Panc1 (cell line): Measurements from ENCODE around the gene SERPINA12. TPM values are rescaled to one million over a fixed set of nuclear protein-coding genes. Genes with fewer than 3 reads are reported as not detected.

Experiments used
- ATAC-seq: fragments of 200-7000 bp; cut with Tn5 transposase; 2 replicates; pipeline ENCODE4 v1.9.1; 2020; ENCODE audit warnings: mild to moderate bottlenecking, moderate library complexity
- BruUV-seq: library from RNA; stranded (reverse); fragments of 400-500 nt; replicated peaks from 2 replicates; lab custom pipeline; 2021; lab: Mats Ljungman, UMichigan
- CTCF ChIA-PET: fragments of 300-600 bp; sonication (Branson Sonifier 250); formaldehyde crosslinking; loops from one replicate; lab custom pipeline; 2022; ENCODE audit warnings: antibody characterized with exemption; lab: Charles Lee
- POLR2A ChIA-PET: fragments of 300-600 bp; sonication (Branson Sonifier 250); formaldehyde crosslinking; loops from one replicate; lab custom pipeline; 2022; ENCODE audit warnings: antibody characterized with exemption; lab: Charles Lee
- DNase-seq: peaks from one replicate; pipeline ENCODE4 v3.0.0-alpha.2; 2010; ENCODE audit warnings: low read depth, low spot score
- H3K27ac ChIP-seq: 2 replicates; pipeline ENCODE4 v1.5.1; 2011; ENCODE audit warnings: mild to moderate bottlenecking, low read length, inconsistent platforms
- H3K27me3 ChIP-seq: fragments of 200-500 bp; sonication (Bioruptor generic); 2 replicates; pipeline ENCODE4 v1.6.0; 2014; ENCODE audit warnings: low read length, inconsistent platforms; ENCODE audit not compliant: control insufficient read depth, insufficient read depth
- H3K36me3 ChIP-seq: fragments of 200-500 bp; sonication (Bioruptor generic); 2 replicates; pipeline ENCODE4 v1.5.1; 2014; ENCODE audit warnings: inconsistent platforms, mild to moderate bottlenecking, low read length, moderate library complexity; ENCODE audit not compliant: control insufficient read depth, insufficient read depth
- H3K4me1 ChIP-seq: 2 replicates; pipeline ENCODE4 v1.5.1; 2011; ENCODE audit warnings: inconsistent platforms, mild to moderate bottlenecking, low read length, moderate library complexity; ENCODE audit not compliant: control insufficient read depth, insufficient read depth
- H3K4me3 ChIP-seq, 2 experiments: 2 replicates each; pipeline ENCODE4 v1.5.1; 2011 to 2012; ENCODE audit warnings: low read depth in 2 of 2, low read length in 2 of 2, mild to moderate bottlenecking in 2 of 2, inconsistent platforms in 1 of 2, moderate library complexity in 1 of 2
- H3K9me3 ChIP-seq: fragments of 200-500 bp; sonication (Bioruptor generic); 2 replicates; pipeline ENCODE4 v1.5.1; 2014; ENCODE audit warnings: low read depth, mild to moderate bottlenecking, inconsistent platforms, low read length, moderate library complexity; ENCODE audit not compliant: control insufficient read depth, insufficient read depth
- POLR2AphosphoS5 ChIP-seq: IDR thresholded peaks from 2 replicates; pipeline ENCODE4 v1.6.1; 2012; ENCODE audit warnings: mild to moderate bottlenecking, low read depth, low read length, moderate library complexity
- SIN3A ChIP-seq: IDR thresholded peaks from 2 replicates; pipeline ENCODE4 v1.6.1; 2012; ENCODE audit warnings: low read depth, mild to moderate bottlenecking, low read length, moderate library complexity, borderline replicate concordance; ENCODE audit not compliant: insufficient read depth
- in situ Hi-C: cut with HindIII; loops from 2 replicates; pipeline ENCODE4 v1.10.0; 2016; ENCODE audit warnings: low sequenced_read_pairs, low pct_unique_long_range_greater_than_20kb
- intact Hi-C: fragments of 100-400 bp; cut with micrococcal nuclease; formaldehyde crosslinking; loops from one replicate; pipeline ENCODE4 v1.10.0; 2022; ENCODE audit not compliant: unreplicated experiment
- total RNA-seq: library from RNA; stranded (reverse); gene quantifications from one replicate; pipeline ENCODE4 v1.2.1, GENCODE V29; 2021; ENCODE audit not compliant: unreplicated experiment
- TF ChIP-seq, protein P1 (sequence below): fragments of 450-650 bp; IDR thresholded peaks from 2 replicates; pipeline ENCODE4 v1.5.1; 2017; ENCODE audit warnings: mild to moderate bottlenecking
- TF ChIP-seq, protein P2 (sequence below), 2 experiments: IDR thresholded peaks; 2 replicates each; pipeline ENCODE4 v1.6.1; 2011 to 2012; ENCODE audit warnings: low read depth in 2 of 2, control low read depth in 1 of 2, low read length in 1 of 2, mild to moderate bottlenecking in 1 of 2, moderate library complexity in 1 of 2; ENCODE audit not compliant: insufficient read depth in 1 of 2

The SERPINA12 gene
- total RNA-seq, 1 experiment from 2014 or later, result not detected

DNA sequence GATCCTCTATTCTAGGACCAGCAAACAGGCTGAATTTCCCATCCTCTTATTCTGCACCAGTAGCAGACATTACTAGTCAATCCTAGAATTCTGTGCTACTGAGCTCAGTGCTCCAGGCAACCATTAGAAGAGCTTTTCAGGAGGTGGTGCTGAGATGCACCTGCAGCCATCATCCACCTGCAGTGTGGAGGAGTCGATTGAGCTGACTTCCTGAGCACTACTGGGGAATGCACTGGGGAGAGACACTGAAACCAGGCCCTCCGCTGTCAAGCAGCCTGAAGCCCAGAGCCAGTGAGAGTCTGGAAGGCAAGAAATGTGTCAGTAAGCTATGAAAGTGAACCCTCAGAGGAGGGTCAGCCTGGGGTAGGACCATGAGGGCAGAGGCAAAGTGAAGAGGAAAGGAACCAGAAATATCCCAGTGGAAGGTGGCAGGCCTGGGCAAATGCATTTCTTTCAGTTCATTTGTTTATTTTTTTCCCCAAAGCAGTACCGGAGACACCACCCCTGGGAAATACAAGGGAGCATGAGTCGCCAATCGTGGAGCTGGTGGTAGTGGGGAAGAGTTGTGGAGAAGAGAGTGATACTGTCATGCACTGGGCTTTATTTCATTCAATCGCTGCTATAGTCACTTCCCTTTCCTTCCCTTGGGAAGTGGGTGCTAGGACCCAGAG, 28.9 kb upstream of the SERPINA12 start:
- no peaks in the 10 kb centered on the region for H3K27me3 ChIP-seq
- CTCF ChIA-PET, result interaction anchor here (0.6 kb wide), 2 partner anchors 100 to 104 kb away, joined by 3 to 4 read pairs; no protein-coding TSS in a partner anchor
- ATAC-seq, result no peak

DNA sequence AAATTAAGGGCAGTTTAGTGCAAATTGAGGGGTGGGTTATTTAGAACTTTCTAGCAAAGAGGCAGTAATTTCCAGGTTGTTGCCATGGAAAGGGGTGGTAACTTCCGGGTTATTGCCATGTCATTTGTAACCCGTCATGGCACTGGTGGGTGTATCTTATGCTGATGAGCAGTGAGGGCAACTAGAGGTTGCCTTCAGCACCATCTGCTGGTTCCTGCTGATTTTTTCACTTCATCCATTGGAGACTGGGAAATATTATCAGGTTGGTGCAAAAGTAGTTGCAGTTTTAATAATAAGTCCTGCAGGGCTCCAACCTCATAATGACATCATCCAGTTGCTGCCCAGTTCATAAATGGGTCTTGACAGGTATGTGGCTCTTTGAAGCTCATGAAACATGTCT, 27.6 kb upstream of the SERPINA12 start:
- Histone ChIP-seq H3K9me3 (no peaks in the 10 kb centered on the region), H3K36me3 (no peaks in the 10 kb centered on the region), H3K4me1 (no peaks in the 10 kb centered on the region), H3K4me3 (no peak overlapping the region), H3K27ac (no peak overlapping the region), H3K27me3 (no peaks in the 10 kb centered on the region)
- no TSS peak for BruUV-seq
- TF ChIP-seq, protein P1, sequence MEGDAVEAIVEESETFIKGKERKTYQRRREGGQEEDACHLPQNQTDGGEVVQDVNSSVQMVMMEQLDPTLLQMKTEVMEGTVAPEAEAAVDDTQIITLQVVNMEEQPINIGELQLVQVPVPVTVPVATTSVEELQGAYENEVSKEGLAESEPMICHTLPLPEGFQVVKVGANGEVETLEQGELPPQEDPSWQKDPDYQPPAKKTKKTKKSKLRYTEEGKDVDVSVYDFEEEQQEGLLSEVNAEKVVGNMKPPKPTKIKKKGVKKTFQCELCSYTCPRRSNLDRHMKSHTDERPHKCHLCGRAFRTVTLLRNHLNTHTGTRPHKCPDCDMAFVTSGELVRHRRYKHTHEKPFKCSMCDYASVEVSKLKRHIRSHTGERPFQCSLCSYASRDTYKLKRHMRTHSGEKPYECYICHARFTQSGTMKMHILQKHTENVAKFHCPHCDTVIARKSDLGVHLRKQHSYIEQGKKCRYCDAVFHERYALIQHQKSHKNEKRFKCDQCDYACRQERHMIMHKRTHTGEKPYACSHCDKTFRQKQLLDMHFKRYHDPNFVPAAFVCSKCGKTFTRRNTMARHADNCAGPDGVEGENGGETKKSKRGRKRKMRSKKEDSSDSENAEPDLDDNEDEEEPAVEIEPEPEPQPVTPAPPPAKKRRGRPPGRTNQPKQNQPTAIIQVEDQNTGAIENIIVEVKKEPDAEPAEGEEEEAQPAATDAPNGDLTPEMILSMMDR, result 0 out of 2 replicates have a peak, but pooled peaks have one; percentile 13
- TF ChIP-seq SIN3A (no peak), POLR2AphosphoS5 (no peak)
- CTCF ChIA-PET, result no interaction called here
- ATAC-seq, result no peak
- intact Hi-C loops, result no loop called here
- DNase-seq, result no peak
- in situ Hi-C loops, result no loop called here
- POLR2A ChIA-PET, result no interaction called here

More for the DNA sequence above, 28.9 kb upstream of the SERPINA12 start:
- Histone ChIP-seq H3K4me1 (no peaks in the 10 kb centered on the region), H3K27ac (no peak overlapping the region), H3K36me3 (no peaks in the 10 kb centered on the region), H3K9me3 (no peaks in the 10 kb centered on the region), H3K4me3 (no peak overlapping the region)
- TF ChIP-seq SIN3A, result no peak
- no peak for TF ChIP-seq POLR2AphosphoS5
- TF ChIP-seq, protein P2, sequence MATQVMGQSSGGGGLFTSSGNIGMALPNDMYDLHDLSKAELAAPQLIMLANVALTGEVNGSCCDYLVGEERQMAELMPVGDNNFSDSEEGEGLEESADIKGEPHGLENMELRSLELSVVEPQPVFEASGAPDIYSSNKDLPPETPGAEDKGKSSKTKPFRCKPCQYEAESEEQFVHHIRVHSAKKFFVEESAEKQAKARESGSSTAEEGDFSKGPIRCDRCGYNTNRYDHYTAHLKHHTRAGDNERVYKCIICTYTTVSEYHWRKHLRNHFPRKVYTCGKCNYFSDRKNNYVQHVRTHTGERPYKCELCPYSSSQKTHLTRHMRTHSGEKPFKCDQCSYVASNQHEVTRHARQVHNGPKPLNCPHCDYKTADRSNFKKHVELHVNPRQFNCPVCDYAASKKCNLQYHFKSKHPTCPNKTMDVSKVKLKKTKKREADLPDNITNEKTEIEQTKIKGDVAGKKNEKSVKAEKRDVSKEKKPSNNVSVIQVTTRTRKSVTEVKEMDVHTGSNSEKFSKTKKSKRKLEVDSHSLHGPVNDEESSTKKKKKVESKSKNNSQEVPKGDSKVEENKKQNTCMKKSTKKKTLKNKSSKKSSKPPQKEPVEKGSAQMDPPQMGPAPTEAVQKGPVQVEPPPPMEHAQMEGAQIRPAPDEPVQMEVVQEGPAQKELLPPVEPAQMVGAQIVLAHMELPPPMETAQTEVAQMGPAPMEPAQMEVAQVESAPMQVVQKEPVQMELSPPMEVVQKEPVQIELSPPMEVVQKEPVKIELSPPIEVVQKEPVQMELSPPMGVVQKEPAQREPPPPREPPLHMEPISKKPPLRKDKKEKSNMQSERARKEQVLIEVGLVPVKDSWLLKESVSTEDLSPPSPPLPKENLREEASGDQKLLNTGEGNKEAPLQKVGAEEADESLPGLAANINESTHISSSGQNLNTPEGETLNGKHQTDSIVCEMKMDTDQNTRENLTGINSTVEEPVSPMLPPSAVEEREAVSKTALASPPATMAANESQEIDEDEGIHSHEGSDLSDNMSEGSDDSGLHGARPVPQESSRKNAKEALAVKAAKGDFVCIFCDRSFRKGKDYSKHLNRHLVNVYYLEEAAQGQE (IDR thresholded peaks at IDR 0.05; ENCODE audit: insufficient read depth in 1 of 2, low read depth in 2 of 2, low read length in 1 of 2), result no peak
- TF ChIP-seq, protein P1, result no peak
- POLR2A ChIA-PET, result no interaction called here
- in situ Hi-C loops, result no loop called here
- intact Hi-C loops, result no loop called here
- no peak for DNase-seq
- no TSS peak for BruUV-seq
